Muscle of arm (tissue), 12 donors: ENCODE results near the gene SOAT2. TPM values are rescaled to one million over a fixed set of nuclear protein-coding genes. Genes with fewer than 3 reads are reported as not detected.
"Not testable (repeated sequence)": the region's sequence is repeated elsewhere in the genome, so short reads cannot be mapped to it uniquely, and the experiment has no call there.

Source experiments
- DNase-seq: peaks from one replicate; pipeline ENCODE4 v3.0.0-alpha.2; 2013
- polyA plus RNA-seq, 12 donors: library from polyadenylated mRNA; unstranded; fragments of 120-200 nt; gene quantifications; one replicate each; pipeline ENCODE4 v1.2.1, GENCODE V29; 2013; ENCODE audit not compliant: insufficient read length in 12 of 12

Gene SOAT2
- polyA plus RNA-seq, 12 donors = 0.13 to 8.0 (median 0.24) TPM; not detected in 1

- DNase-seq = peak; percentile 97
These were observed 23.8 kb upstream of the SOAT2 start, which contains the start of gene SPRYD3 for GRCh38 chr12:53079226-53080117. SPRYD3 (minus strand) TSS chr12:53079390; CDS start chr12:53079333, 57 bp downstream.

- DNase-seq = no peak
These were observed 20.6 kb upstream of the SOAT2 start for GRCh38 chr12:53082637-53083175.

GRCh38 chr12:53086361-53086760, 16.9 kb upstream of the SOAT2 start:
- no peak for DNase-seq

- DNase-seq = no peak
These were observed 13.2 kb upstream of the SOAT2 start for GRCh38 chr12:53090105-53090504.

GRCh38 chr12:53090554-53090953, 12.7 kb upstream of the SOAT2 start:
- no peak for DNase-seq

GRCh38 chr12:53091756-53092155, 11.5 kb upstream of the SOAT2 start:
- no peak for DNase-seq

GRCh38 chr12:53093777-53094393, 9.4 kb upstream of the SOAT2 start:
- DNase-seq = no peak

- no peak for DNase-seq
These were observed 8.9 kb upstream of the SOAT2 start for GRCh38 chr12:53094394-53094787.

- not testable (repeated sequence) for DNase-seq
These were observed 8.3 kb upstream of the SOAT2 start for GRCh38 chr12:53094796-53095595.

GRCh38 chr12:53095596-53095895, 7.7 kb upstream of the SOAT2 start:
- DNase-seq = not testable (repeated sequence)

- DNase-seq = peak; percentile 84
These were observed 7.1 kb upstream of the SOAT2 start for GRCh38 chr12:53096089-53096741.

GRCh38 chr12:53096759-53097158, 6.5 kb upstream of the SOAT2 start:
- no peak for DNase-seq

GRCh38 chr12:53097207-53097563, 6.1 kb upstream of the SOAT2 start:
- DNase-seq = peak; percentile 80

GRCh38 chr12:53097564-53098353, 5.5 kb upstream of the SOAT2 start, which contains the start of gene IGFBP6:
IGFBP6 (plus strand) TSS chr12:53097667; CDS start chr12:53097718, 51 bp downstream.
- peak; percentile 56 for DNase-seq

- DNase-seq = peak; percentile 42
These were observed 4.8 kb upstream of the SOAT2 start for GRCh38 chr12:53098354-53098981.

GRCh38 chr12:53099071-53099882, 4.0 kb upstream of the SOAT2 start:
- DNase-seq = peak; percentile 93

- DNase-seq = no peak
These were observed 2.7 kb upstream of the SOAT2 start for GRCh38 chr12:53100466-53101151.

- no peak for DNase-seq
These were observed 2.0 kb upstream of the SOAT2 start for GRCh38 chr12:53101266-53101665.
